NB4 (cell line): ENCODE data around the gene PRPF19.

Experiments used
- DNase-seq: peaks from one replicate; pipeline ENCODE4 v3.0.0; 2010; ENCODE audit warnings: low read depth
- H3K4me3 ChIP-seq: one replicate; pipeline ENCODE4 v1.5.1; 2011; ENCODE audit warnings: mild to moderate bottlenecking, low read depth, low read length, moderate library complexity
- CTCF ChIP-seq: IDR thresholded peaks from one replicate; pipeline ENCODE4 v1.5.1; 2012; ENCODE audit warnings: low read depth, low read length
- MAX ChIP-seq: IDR thresholded peaks from 2 replicates; pipeline ENCODE4 v1.6.1; 2011; ENCODE audit warnings: low read depth, low read length
- MYC ChIP-seq: IDR thresholded peaks from 2 replicates; pipeline ENCODE4 v1.6.1; 2011; ENCODE audit warnings: low read depth, low read length
- POLR2A ChIP-seq: IDR thresholded peaks from 2 replicates; pipeline ENCODE4 v1.6.1; 2011; ENCODE audit warnings: mild to moderate bottlenecking; ENCODE audit not compliant: insufficient read length; ENCODE audit errors: extremely low read depth

PRPF19 gene

GRCh38 chr11:60924110-60924905, 17.9 kb upstream of the PRPF19 start, which contains the start of gene TMEM132A:
Gene TMEM132A, plus strand, starts transcription at chr11:60924460. Its CDS starts 174 bp downstream, at chr11:60924634.
- no peak for TF ChIP-seq MAX
- no peak for TF ChIP-seq CTCF
- TF ChIP-seq POLR2A, result no peak
- TF ChIP-seq MYC, result no peak
- H3K4me3 ChIP-seq, result no peak within 1 kb of the TSS
- no peak for DNase-seq

GRCh38 chr11:60923800-60924109, 17.4 kb upstream of the PRPF19 start:
- no peak for DNase-seq
- H3K4me3 ChIP-seq, result no peak overlapping the region
- no peak for TF ChIP-seq CTCF
- TF ChIP-seq POLR2A, result no peak

GRCh38 chr11:60923326-60923725, 16.9 kb upstream of the PRPF19 start:
- DNase-seq, result no peak

GRCh38 chr11:60922906-60923305, 16.5 kb upstream of the PRPF19 start:
- H3K4me3 ChIP-seq, result no peak overlapping the region
- TF ChIP-seq MYC (no peak), CTCF (no peak), MAX (no peak), POLR2A (no peak)
- no peak for DNase-seq

More at GRCh38 chr11:60923326-60923725, 16.9 kb upstream of the PRPF19 start:
- no peak overlapping the region for H3K4me3 ChIP-seq
- TF ChIP-seq MYC (no peak), CTCF (no peak), MAX (no peak), POLR2A (no peak)

GRCh38 chr11:60921777-60922335, 15.5 kb upstream of the PRPF19 start:
- TF ChIP-seq MAX, result no peak
- TF ChIP-seq CTCF, result no peak
- no peak for TF ChIP-seq MYC
- TF ChIP-seq POLR2A, result no peak
- DNase-seq, result no peak
- H3K4me3 ChIP-seq, result no peak overlapping the region
